RKO (cell line): ENCODE measurements around the gene CYB561A3.

ENCODE experiments used
- DNase-seq: peaks from one replicate; pipeline ENCODE4 v3.0.0-alpha.2; 2016; ENCODE audit warnings: low spot score

The CYB561A3 gene

DNA sequence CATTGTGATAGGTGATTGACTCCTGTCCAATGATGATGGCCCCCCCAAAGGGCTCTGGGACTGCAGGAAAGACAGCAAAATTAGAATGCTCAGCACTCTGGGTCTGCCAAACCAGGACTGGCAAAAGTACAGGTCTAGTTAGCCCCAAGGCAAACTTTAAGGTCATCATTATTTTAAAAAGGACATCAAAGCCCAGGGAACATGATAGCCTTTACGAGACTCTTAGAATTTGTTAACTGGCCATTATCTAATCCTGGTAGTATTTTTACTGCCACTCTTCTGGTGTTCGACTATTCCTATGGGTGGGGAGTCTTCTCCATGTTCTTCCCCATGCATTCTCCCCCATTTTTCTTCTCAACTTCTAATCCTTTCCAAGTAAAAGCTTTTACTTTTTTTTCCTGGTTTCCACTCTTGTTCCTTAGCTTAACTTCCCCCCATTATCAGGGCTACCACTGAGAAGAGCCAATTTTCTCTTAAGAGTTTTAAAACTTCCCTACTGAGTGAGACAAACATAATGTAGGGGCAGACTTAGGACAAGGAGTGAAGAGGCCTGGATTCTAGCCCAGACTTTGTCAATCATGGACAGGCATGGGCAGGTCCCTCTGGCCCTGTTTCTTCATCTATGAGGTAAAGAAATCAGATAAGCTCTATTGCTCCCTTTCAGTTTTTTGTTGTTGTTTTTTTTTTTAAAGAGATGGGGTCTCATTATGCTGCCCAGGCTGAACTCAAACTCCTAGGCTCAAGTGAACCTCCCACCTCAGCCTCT is 35.9 kb downstream of the CYB561A3 start:
- DNase-seq = no peak

DNA sequence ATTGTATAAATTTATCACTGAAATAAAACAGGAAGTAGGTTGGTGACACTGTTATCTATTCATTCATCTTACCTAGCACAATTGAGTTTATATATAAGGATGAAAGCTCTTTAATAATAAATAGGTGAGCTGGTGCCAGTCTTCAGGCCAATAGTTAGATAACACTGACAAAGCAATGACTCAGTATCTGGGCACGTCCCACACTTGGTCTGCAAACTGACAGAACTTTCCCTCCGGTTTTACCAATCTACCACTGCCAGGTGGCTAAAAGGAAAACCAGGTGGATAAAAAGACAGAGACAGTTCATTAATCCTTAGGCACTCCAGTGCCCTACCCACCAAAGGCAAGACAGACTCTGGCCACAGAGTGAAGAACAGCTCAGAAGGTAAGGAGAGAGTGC is 46.4 kb downstream of the CYB561A3 start:
- no peak for DNase-seq

DNA sequence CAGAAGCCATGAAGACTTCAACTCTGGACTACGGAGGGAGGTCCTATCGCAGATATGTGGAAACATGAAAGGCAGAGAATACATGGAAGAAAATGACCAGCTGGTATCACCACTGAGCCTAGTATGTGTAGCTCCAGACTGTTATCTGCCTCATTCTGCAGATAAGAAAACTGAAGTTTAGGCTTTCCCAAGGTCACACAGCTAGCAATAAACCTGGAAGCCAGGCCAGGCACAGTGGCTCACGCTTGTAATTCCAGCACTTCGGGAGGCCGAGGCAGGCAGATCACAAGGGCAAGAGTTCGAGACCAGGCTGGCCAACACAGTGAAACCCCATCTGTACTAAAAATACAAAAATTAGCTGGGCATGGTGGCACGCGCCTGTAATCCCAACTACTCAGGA is 50.9 kb downstream of the CYB561A3 start:
- DNase-seq = no peak

GRCh38 chr11:61309739-61310138 is 51.9 kb downstream of the CYB561A3 start:
- DNase-seq = no peak

DNA sequence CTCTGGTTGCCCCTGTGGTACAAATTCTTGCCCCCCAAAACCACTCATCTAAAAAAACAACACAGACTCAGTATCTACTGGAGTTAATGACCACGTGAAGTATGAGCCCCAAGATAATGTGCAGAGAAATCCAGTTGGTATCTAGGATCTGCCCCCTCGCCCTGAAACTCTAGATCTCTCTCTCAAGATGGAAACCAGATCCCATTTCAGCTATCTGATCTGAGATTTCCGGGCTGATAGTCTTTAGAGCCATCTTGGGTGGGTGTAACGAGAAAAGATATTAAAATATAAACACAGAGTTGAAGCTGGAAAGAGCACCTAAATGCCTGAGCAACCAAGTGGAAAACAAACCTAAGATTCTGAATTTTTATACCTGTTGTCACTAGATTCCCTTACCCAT is 52.5 kb downstream of the CYB561A3 start:
- no peak for DNase-seq

- DNase-seq = no peak
Measured at GRCh38 chr11:61307354-61307753, 54.3 kb downstream of the CYB561A3 start.

DNA sequence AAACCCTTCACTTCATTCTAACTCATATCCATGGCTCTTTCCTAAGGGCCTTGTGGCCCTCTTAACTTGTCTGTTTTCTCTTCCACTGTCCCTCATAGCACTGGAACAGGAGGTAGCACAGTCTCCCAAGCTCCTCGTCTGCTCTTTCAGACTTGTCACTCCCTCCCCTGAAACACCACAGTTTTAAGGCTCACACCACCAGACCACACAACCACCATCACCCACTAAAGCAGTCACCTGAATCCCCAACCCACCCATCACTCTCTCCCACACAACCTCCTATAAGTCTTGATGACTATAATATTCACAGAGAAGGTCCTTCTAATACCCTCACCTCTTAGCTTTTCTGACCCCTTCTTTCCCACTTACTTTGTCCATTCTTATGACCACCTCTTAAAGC is 55.5 kb downstream of the CYB561A3 start:
- DNase-seq = no peak

- no peak for DNase-seq
Measured at GRCh38 chr11:61305417-61305816, 56.3 kb downstream of the CYB561A3 start.

- no peak for DNase-seq
Measured at GRCh38 chr11:61303725-61304124, 58.0 kb downstream of the CYB561A3 start.

- no peak for DNase-seq
Measured at GRCh38 chr11:61302550-61302949, 59.1 kb downstream of the CYB561A3 start.
